Kidney epithelial cell (primary cell): Measurements from ENCODE around the gene TSHB. TPM values are rescaled to one million over a fixed set of nuclear protein-coding genes. Genes with fewer than 3 reads are reported as not detected.

ENCODE experiments used
- DNase-seq: peaks from one replicate; pipeline ENCODE4 v3.0.0-alpha.2; 2010; ENCODE audit warnings: low read depth
- H3K27me3 ChIP-seq: 2 replicates; pipeline ENCODE4 v1.6.0; 2011; ENCODE audit warnings: low read length; ENCODE audit not compliant: control insufficient read depth, insufficient read depth
- H3K36me3 ChIP-seq: 2 replicates; pipeline ENCODE4 v1.5.1; 2011; ENCODE audit warnings: low read length; ENCODE audit not compliant: control insufficient read depth, insufficient read depth
- H3K4me3 ChIP-seq: 2 replicates; pipeline ENCODE4 v1.5.1; 2011; ENCODE audit warnings: low read depth, mild to moderate bottlenecking, control low read depth, low read length
- total RNA-seq: library from RNA; depleted of rRNA; stranded (reverse); fragments of >200 nt; gene quantifications from 2 replicates; pipeline ENCODE4 v1.2.3, GENCODE V29; 2015
- TF ChIP-seq, protein P1 (sequence below): IDR thresholded peaks from 2 replicates; pipeline ENCODE4 v1.5.1; 2011; ENCODE audit warnings: mild to moderate bottlenecking, moderate library complexity, low read length, control low read depth, inconsistent platforms; ENCODE audit not compliant: insufficient read depth, poor library complexity, severe bottlenecking

The TSHB gene
- total RNA-seq, 1 donor from 2014 or later: not detected

DNA sequence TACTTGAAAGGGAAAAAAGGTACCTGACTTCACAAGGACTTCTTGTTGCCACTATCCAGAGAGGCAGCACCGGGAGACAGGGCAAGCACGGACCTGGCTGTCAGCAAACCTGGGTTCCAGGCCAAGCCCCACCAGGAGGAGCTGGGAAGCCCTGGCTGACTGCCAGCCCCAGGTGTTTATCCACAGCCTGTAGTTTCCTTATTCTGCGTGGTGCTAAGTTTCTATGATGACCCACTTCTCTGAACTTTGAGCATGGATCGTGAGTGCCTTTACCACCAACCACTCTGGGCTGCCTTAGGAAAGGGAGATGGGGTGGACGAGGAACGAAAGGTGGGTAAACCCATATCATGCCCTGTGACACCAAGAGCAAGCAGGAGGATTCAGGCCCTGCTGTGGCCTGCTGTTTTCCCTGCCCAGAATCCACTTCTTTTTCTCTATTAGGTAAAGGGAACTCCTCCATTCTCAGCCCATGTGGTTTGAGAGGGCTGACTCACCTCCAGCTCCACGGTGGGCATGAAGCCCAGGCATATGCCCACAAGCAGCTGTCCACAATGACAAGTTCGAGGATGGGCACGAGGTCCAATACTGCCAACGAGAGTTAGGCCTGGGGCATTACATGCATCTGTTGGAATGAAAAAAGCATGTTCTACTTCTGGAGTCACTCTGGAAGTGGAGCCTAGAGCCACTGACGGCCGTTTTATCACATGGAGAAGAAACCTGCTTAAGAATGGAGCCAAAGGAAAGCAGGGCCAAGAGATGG lies 39.4 kb downstream of the TSHB start:
- DNase-seq: no peak
- Histone ChIP-seq H3K27me3 (no peaks in the 10 kb centered on the region), H3K36me3 (no peaks in the 10 kb centered on the region), H3K4me3 (no peak overlapping the region)
- TF ChIP-seq, protein P1, sequence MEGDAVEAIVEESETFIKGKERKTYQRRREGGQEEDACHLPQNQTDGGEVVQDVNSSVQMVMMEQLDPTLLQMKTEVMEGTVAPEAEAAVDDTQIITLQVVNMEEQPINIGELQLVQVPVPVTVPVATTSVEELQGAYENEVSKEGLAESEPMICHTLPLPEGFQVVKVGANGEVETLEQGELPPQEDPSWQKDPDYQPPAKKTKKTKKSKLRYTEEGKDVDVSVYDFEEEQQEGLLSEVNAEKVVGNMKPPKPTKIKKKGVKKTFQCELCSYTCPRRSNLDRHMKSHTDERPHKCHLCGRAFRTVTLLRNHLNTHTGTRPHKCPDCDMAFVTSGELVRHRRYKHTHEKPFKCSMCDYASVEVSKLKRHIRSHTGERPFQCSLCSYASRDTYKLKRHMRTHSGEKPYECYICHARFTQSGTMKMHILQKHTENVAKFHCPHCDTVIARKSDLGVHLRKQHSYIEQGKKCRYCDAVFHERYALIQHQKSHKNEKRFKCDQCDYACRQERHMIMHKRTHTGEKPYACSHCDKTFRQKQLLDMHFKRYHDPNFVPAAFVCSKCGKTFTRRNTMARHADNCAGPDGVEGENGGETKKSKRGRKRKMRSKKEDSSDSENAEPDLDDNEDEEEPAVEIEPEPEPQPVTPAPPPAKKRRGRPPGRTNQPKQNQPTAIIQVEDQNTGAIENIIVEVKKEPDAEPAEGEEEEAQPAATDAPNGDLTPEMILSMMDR: no peak

DNA sequence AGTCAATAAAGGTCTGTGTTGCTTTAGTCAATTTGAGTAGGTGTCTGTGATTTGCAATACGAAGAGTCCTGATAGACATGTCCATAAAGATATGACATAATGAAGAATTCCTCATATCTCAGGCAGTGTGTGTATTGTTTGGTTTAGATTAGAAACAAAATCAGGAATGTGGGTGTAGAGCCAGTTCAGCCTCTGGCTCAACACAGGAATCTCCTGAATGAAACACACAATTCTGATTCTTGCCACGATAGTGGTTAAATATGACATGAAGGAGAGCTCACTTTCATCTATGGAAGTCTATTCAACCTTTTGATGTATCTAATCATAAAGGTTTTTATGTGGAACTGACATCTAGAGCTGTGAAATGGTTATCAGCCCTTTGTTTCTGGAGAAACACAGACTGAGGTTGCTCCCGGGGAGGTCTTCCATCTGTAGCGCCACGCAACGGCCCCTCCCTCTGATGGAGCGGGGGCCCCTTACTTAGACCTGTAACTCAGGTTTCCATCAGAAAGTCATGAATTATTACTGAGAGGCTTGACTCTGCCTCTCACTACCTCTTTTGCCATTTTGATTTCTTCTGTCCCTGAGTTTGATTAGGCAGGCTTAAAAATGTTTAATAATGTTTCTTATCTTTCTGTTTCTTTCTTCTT lies 40.2 kb downstream of the TSHB start:
- DNase-seq: no peak
- H3K27me3 ChIP-seq: no peaks in the 10 kb centered on the region
- no peaks in the 10 kb centered on the region for H3K36me3 ChIP-seq
- TF ChIP-seq, protein P1: no peak
- no peak overlapping the region for H3K4me3 ChIP-seq

DNA sequence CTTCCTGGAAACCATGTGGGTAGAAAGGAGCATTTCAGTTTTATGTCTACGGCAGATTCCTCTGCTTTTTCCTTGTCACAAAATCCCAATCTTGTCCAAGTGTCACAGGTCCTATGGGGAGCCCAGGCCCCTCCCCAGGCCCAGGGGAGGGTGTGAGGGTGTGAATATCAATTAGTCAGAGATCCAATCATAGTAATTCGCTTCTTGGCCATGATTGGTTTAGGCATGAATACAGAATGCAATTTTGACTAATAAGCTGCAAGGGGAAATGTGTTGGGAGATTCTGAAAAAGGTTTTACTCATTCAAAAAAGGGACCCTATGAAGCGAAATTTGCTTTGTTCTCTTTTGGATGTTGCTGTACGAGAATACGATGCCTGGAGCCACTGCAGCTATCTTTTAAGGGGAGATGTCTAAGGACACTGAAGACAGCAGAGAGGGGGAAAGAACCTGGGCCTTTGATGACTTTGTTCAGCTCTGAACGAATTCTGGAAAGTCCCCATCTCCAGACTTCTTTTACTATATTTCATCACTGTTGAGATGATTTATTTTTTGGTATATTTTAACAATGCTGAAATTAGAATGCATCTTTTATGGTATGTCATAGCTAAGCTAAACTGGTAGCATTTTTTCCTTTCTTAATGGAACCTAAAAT lies 41.5 kb downstream of the TSHB start:
- TF ChIP-seq, protein P1: no peak

DNA sequence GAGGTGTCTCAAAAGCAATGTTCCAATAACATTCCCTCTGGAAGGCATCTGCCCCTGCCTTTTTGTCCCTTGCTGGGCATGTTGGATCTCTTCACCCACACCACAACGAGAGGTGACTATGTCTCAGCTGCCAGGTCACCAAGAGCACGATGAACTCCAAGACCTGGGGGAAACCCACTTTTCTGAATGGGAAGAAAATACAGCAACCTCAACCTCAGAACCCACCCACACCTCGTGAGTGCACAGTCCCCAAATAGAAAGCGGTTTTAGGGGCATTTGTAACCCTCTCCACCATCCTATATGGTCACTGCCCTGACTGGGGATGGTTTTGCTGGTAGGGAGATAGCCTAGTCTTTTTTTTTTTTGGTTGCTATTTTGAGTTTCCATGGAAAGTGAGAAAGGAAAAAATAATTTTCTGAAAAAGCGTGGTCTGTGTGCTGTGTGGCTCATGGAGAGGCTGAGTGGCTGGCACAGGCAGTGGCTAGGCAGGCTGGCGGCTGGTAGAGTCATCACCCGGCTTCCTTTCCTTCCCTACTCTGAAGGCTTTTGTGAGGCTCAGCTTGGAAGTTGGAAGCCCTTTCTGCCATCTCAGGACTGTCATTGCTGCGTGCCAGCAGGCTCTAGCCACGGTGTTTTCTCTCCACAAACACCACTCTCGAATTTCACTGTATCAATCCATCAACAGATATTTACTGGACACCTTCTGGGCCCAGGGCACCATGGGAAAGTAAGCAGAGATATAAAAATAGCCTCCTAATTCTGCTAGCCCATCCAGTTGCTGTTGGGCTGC lies 43.9 kb downstream of the TSHB start:
- H3K4me3 ChIP-seq: no peak overlapping the region
- TF ChIP-seq, protein P1: no peak
- DNase-seq: no peak
- no peaks in the 10 kb centered on the region for H3K36me3 ChIP-seq
- no peaks in the 10 kb centered on the region for H3K27me3 ChIP-seq

More for the DNA sequence above, 41.5 kb downstream of the TSHB start:
- Histone ChIP-seq H3K27me3 (no peaks in the 10 kb centered on the region), H3K36me3 (no peaks in the 10 kb centered on the region), H3K4me3 (no peak overlapping the region)
- no peak for DNase-seq

- H3K36me3 ChIP-seq: no peaks in the 10 kb centered on the region
- TF ChIP-seq, protein P1: no peak
- no peak for DNase-seq
- H3K27me3 ChIP-seq: no peaks in the 10 kb centered on the region
- H3K4me3 ChIP-seq: no peak overlapping the region
These were observed 45.4 kb downstream of the TSHB start for GRCh38 chr1:115074839-115075534.
